Liver (tissue), 3 donors: ENCODE results near the gene FUT9.

Experiments used
- EGR1 ChIP-seq, 2 donors: IDR thresholded peaks; 2 replicates each; pipeline ENCODE4 v1.6.1; 2016 to 2018; ENCODE audit warnings: antibody characterized with exemption in 2 of 2, low read depth in 2 of 2
- GABPA ChIP-seq, 2 donors: IDR thresholded peaks in 1 of 2; conservative IDR thresholded peaks in 1 of 2; 2 replicates each; pipeline ENCODE4 v1.6.1; 2016; ENCODE audit warnings: antibody characterized with exemption in 2 of 2, mild to moderate bottlenecking in 1 of 2, moderate library complexity in 1 of 2
- HNF4G ChIP-seq: IDR thresholded peaks from 2 replicates; pipeline ENCODE4 v1.6.1; 2016; ENCODE audit warnings: antibody characterized with exemption
- JUND ChIP-seq, 2 donors: IDR thresholded peaks; 2 replicates each; pipeline ENCODE4 v1.6.1; 2016; ENCODE audit warnings: antibody characterized with exemption in 2 of 2
- NR2F2 ChIP-seq: IDR thresholded peaks from 2 replicates; pipeline ENCODE4 v1.6.1; 2016; ENCODE audit warnings: antibody characterized with exemption
- RAD21 ChIP-seq, 2 donors: IDR thresholded peaks; 2 replicates each; pipeline ENCODE4 v1.6.1; 2016; ENCODE audit warnings: antibody characterized with exemption in 2 of 2, mild to moderate bottlenecking in 2 of 2
- RXRA ChIP-seq, 2 donors: IDR thresholded peaks; 2 replicates each; pipeline ENCODE4 v1.6.1; 2017 to 2018; ENCODE audit warnings: antibody characterized with exemption in 2 of 2, mild to moderate bottlenecking in 1 of 2
- SP1 ChIP-seq: IDR thresholded peaks from 2 replicates; pipeline ENCODE4 v1.6.1; 2018; ENCODE audit warnings: antibody characterized with exemption, mild to moderate bottlenecking
- TAF1 ChIP-seq: conservative IDR thresholded peaks from 2 replicates; pipeline ENCODE4 v1.6.1; 2016; ENCODE audit warnings: antibody characterized with exemption, mild to moderate bottlenecking
- TF ChIP-seq, protein P1 (sequence below): fragments of 150-350 bp; IDR thresholded peaks from 2 replicates; pipeline ENCODE4 v1.5.1; 2017; ENCODE audit warnings: improper control_type of control experiment, low read depth, low read length; ENCODE audit not compliant: missing input control
- TF ChIP-seq, protein P2 (sequence below): IDR thresholded peaks from 2 replicates; pipeline ENCODE4 v1.6.1; 2016; ENCODE audit warnings: antibody characterized with exemption, mild to moderate bottlenecking
- TF ChIP-seq, protein P3 (sequence below): IDR thresholded peaks from 2 replicates; pipeline ENCODE4 v1.6.1; 2016; ENCODE audit warnings: antibody characterized with exemption
- TF ChIP-seq, protein P4 (sequence below): IDR thresholded peaks from 2 replicates; pipeline ENCODE4 v1.6.1; 2016; ENCODE audit warnings: antibody characterized with exemption
- donor health status: healthy.
- donor health status: healthy.

DNA sequence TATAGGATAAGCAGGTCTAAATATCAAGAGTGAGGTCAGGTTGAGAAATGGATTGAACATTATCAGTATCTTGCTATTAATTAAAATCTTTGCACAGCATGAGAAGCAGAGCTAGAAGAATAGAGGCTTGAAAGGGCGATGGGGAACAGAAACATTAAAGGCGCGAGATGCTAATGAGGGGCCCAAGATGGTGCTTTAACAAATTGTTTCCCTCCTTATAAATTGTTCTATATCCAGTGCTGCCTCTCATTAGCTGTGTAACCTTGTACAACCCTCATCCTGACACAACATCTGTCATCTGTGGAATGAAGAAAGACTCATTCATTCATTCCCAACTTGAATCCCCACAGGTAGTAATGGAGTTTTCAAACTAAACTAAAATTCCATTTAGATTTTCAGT lies 57.8 kb downstream of the FUT9 start:
- TF ChIP-seq, protein P1, sequence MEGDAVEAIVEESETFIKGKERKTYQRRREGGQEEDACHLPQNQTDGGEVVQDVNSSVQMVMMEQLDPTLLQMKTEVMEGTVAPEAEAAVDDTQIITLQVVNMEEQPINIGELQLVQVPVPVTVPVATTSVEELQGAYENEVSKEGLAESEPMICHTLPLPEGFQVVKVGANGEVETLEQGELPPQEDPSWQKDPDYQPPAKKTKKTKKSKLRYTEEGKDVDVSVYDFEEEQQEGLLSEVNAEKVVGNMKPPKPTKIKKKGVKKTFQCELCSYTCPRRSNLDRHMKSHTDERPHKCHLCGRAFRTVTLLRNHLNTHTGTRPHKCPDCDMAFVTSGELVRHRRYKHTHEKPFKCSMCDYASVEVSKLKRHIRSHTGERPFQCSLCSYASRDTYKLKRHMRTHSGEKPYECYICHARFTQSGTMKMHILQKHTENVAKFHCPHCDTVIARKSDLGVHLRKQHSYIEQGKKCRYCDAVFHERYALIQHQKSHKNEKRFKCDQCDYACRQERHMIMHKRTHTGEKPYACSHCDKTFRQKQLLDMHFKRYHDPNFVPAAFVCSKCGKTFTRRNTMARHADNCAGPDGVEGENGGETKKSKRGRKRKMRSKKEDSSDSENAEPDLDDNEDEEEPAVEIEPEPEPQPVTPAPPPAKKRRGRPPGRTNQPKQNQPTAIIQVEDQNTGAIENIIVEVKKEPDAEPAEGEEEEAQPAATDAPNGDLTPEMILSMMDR = no peak
- no peak for TF ChIP-seq TAF1
- TF ChIP-seq, protein P2, sequence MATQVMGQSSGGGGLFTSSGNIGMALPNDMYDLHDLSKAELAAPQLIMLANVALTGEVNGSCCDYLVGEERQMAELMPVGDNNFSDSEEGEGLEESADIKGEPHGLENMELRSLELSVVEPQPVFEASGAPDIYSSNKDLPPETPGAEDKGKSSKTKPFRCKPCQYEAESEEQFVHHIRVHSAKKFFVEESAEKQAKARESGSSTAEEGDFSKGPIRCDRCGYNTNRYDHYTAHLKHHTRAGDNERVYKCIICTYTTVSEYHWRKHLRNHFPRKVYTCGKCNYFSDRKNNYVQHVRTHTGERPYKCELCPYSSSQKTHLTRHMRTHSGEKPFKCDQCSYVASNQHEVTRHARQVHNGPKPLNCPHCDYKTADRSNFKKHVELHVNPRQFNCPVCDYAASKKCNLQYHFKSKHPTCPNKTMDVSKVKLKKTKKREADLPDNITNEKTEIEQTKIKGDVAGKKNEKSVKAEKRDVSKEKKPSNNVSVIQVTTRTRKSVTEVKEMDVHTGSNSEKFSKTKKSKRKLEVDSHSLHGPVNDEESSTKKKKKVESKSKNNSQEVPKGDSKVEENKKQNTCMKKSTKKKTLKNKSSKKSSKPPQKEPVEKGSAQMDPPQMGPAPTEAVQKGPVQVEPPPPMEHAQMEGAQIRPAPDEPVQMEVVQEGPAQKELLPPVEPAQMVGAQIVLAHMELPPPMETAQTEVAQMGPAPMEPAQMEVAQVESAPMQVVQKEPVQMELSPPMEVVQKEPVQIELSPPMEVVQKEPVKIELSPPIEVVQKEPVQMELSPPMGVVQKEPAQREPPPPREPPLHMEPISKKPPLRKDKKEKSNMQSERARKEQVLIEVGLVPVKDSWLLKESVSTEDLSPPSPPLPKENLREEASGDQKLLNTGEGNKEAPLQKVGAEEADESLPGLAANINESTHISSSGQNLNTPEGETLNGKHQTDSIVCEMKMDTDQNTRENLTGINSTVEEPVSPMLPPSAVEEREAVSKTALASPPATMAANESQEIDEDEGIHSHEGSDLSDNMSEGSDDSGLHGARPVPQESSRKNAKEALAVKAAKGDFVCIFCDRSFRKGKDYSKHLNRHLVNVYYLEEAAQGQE = no peak
- no peak for TF ChIP-seq JUND (IDR thresholded peaks at IDR 0.05)
- TF ChIP-seq, protein P3, sequence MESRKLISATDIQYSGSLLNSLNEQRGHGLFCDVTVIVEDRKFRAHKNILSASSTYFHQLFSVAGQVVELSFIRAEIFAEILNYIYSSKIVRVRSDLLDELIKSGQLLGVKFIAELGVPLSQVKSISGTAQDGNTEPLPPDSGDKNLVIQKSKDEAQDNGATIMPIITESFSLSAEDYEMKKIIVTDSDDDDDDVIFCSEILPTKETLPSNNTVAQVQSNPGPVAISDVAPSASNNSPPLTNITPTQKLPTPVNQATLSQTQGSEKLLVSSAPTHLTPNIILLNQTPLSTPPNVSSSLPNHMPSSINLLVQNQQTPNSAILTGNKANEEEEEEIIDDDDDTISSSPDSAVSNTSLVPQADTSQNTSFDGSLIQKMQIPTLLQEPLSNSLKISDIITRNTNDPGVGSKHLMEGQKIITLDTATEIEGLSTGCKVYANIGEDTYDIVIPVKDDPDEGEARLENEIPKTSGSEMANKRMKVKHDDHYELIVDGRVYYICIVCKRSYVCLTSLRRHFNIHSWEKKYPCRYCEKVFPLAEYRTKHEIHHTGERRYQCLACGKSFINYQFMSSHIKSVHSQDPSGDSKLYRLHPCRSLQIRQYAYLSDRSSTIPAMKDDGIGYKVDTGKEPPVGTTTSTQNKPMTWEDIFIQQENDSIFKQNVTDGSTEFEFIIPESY = no peak
- TF ChIP-seq NR2F2 = no peak
- no peak for TF ChIP-seq RXRA (IDR thresholded peaks at IDR 0.05)
- TF ChIP-seq GABPA (IDR thresholded peaks at IDR 0.05 in 1 of 2, conservative IDR thresholded peaks at IDR 0.05 in 1 of 2) = no peak
- no peak for TF ChIP-seq EGR1 (IDR thresholded peaks at IDR 0.05; ENCODE audit: low read depth in 2 of 2)
- TF ChIP-seq SP1 = no peak
- TF ChIP-seq RAD21 (IDR thresholded peaks at IDR 0.05) = no peak
- TF ChIP-seq, protein P4, sequence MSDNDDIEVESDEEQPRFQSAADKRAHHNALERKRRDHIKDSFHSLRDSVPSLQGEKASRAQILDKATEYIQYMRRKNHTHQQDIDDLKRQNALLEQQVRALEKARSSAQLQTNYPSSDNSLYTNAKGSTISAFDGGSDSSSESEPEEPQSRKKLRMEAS = no peak
- TF ChIP-seq HNF4G = no peak
